IPS-18c (cell line): ENCODE results near the gene TCF4.
"Not testable (repeated sequence)": the region's sequence is repeated elsewhere in the genome, so short reads cannot be mapped to it uniquely, and the experiment has no call there.

Experiments used
- H3K4me3 ChIP-seq: 2 replicates; pipeline ENCODE4 v1.7.0; 2013; ENCODE audit warnings: low read depth, mild to moderate bottlenecking, low read length, moderate library complexity; ENCODE audit not compliant: insufficient read depth
- H3K9me3 ChIP-seq: one replicate; pipeline ENCODE4 v1.6.1; 2013; ENCODE audit warnings: mild to moderate bottlenecking, low read length, moderate library complexity; ENCODE audit not compliant: control insufficient read depth, insufficient read depth

Gene TCF4

DNA sequence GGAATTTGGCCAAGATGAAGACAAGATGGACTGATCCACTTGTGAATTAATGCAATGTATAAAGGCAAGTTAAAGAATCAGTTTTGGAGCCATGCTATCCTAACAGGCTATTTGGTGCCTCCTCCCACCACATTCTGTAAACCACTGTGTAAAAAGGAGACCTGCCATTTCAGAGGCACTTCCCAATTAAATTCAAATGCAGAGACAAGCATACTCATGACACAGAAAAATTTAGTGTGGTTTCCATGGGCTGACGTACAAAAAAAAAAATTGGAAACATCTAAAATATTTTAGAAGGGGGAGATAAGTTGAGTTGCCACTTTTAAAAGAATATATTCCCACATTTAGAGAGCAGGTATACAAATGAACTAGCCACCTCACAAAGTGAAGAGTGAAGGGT, 112.1 kb downstream of the TCF4 start:
- H3K9me3 ChIP-seq: no peaks in the 10 kb centered on the region

GRCh38 chr18:55475467-55475866, 112.5 kb downstream of the TCF4 start:
- Histone ChIP-seq H3K9me3 (no peaks in the 10 kb centered on the region), H3K4me3 (no peak overlapping the region)

More for the DNA sequence above, 112.1 kb downstream of the TCF4 start:
- no peak overlapping the region for H3K4me3 ChIP-seq

GRCh38 chr18:55473560-55473959, 114.4 kb downstream of the TCF4 start:
- no peaks in the 10 kb centered on the region for H3K9me3 ChIP-seq
- H3K4me3 ChIP-seq: no peak overlapping the region

DNA sequence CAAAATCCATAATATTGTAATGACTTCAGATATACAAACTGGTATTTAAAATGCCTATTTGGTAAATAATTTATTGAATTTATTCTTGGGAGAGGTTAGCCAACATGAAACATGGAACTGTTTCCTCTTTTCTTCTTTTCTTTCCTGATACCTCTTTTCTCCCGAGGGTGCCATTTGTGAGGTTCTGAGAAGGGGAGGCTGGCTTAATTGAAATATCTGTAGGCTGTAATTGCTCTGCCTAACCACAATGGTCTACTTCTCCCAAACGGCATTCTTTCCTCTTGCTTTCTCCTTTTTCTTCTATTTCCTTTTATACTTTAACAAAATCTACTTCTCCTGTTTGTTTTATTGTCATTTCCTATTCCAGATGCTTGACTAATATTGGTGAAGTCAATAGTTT, 114.9 kb downstream of the TCF4 start:
- H3K4me3 ChIP-seq: no peak overlapping the region

GRCh38 chr18:55470826-55471225, 117.2 kb downstream of the TCF4 start:
- H3K4me3 ChIP-seq: no peak overlapping the region
- H3K9me3 ChIP-seq: no peaks in the 10 kb centered on the region

More for the DNA sequence above, 114.9 kb downstream of the TCF4 start:
- H3K9me3 ChIP-seq: no peaks in the 10 kb centered on the region

DNA sequence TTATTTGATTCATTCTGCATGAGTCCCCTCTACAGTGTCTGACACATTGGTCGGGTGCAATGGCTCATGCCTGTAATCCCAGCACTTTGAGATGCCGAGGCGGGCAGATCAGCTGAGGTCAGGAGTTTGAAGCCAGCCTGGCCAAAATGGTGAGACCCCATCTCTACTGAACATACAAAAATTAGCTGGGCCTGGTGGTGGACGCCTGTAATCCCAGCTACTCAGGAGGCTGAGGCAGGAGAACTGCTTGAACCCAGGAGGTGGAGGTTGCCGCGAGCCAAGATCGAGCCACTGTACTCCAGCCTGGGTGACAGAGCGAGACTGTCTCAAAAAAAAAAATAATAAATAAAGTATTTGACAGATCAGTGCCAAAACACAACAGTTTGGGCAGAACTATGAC, 118.9 kb downstream of the TCF4 start:
- not testable (repeated sequence) for H3K4me3 ChIP-seq, H3K9me3 ChIP-seq

GRCh38 chr18:55466789-55467188, 121.2 kb downstream of the TCF4 start:
- H3K4me3 ChIP-seq: no peak overlapping the region
- no peaks in the 10 kb centered on the region for H3K9me3 ChIP-seq

GRCh38 chr18:55465313-55465712, 122.7 kb downstream of the TCF4 start:
- Histone ChIP-seq H3K9me3 (no peaks in the 10 kb centered on the region), H3K4me3 (no peak overlapping the region)

DNA sequence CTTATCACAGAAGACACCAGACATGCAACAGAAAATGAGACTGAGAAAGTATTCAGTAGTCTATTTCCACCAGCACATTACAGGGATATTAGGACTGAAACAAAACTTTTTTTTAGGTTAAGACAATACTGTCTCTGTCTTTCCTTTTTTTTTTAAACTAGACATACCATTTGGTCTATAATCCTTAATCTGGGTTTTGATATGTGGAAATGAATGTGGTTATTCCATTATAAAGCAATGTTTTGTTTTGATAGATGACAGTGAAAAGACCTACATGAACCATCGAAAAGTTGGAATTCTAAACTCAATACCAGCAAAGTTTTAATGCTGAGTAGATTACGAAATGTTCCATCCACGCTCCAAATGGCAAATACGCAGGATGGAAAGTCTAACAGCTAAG, 123.4 kb downstream of the TCF4 start:
- Histone ChIP-seq H3K4me3 (no peak overlapping the region), H3K9me3 (no peaks in the 10 kb centered on the region)

GRCh38 chr18:55462652-55463051, 125.3 kb downstream of the TCF4 start:
- no peaks in the 10 kb centered on the region for H3K9me3 ChIP-seq
- no peak overlapping the region for H3K4me3 ChIP-seq

- Histone ChIP-seq H3K4me3 (no peak overlapping the region), H3K9me3 (no peaks in the 10 kb centered on the region)
Measured at GRCh38 chr18:55461848-55462247, 126.1 kb downstream of the TCF4 start.

DNA sequence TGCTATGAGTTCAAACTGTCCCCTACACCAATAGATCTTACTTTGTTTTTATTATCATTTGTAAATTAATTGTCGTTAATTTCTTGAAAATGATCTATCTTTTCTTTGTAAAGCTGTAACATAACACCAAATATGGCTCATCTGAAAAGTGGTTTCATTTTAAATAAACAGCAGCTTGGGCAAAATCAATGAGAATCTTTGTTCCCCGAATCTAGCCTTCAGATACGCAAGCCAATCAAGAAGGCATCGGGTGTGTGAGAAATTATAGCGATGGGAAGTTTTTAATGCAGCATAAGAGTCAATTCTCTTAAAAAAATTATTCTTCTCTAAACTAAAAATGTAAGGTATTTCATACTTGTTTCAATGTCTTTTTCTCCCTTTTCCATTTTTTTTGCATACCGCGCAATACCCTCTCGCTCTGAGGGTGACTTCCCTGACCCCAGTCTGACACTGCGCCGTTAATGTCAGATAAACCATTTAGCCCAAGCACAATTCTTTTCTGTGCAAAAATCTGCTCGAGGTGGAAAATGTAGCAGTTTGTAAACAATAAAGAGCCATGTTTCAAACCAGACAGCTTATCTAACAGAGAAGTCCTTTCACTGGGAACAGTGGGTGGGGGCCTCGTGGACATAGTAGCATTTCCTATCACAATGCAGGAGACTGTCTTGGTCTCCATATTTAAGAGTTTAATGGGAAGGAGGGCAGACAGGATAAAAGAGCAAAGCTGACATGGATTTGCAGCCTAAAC, 129.4 kb downstream of the TCF4 start:
- no peak overlapping the region for H3K4me3 ChIP-seq

GRCh38 chr18:55457028-55457427, 131.0 kb downstream of the TCF4 start:
- no peak overlapping the region for H3K4me3 ChIP-seq
- H3K9me3 ChIP-seq: no peaks in the 10 kb centered on the region

More for the DNA sequence above, 129.4 kb downstream of the TCF4 start:
- no peaks in the 10 kb centered on the region for H3K9me3 ChIP-seq

GRCh38 chr18:55455938-55456337, 132.1 kb downstream of the TCF4 start:
- H3K9me3 ChIP-seq: no peaks in the 10 kb centered on the region
- H3K4me3 ChIP-seq: no peak overlapping the region

GRCh38 chr18:55453186-55453585, 134.8 kb downstream of the TCF4 start:
- Histone ChIP-seq H3K9me3 (no peaks in the 10 kb centered on the region), H3K4me3 (no peak overlapping the region)

- Histone ChIP-seq H3K4me3 (no peak overlapping the region), H3K9me3 (no peaks in the 10 kb centered on the region)
Measured at GRCh38 chr18:55452123-55452611, 135.8 kb downstream of the TCF4 start.

DNA sequence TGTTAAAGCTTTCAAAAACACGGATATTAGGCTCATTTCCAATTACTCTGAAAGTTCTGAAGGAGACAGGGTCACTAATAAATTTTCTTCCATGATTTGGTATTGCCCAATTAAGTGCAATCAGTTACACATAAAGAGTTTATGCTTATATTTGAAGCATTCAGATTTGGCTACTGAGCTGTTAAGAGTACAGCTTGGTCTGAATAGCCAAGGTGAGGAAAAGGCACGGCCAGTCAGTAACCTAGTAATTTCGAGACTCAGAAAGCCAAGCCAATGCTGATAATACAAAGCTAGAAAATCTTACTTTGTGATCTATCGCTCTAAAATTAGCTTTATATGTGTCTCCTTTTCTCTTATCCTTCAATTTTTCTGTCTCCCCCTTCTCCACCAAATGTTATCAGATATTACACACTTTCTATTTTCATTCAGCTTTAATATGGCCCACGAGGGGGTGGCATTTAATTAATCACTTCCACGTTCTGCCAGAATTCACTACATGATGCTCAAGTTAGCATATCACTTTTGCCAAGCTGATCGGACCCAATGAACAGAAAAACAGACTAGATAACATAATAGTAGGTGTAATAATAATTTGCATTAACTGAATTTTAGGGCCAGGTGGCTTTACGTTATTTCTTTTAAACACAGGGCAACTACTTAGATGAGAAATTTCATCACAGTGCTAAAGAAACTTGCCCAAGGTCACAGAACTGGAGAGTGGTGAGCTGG, 138.4 kb downstream of the TCF4 start:
- Histone ChIP-seq H3K4me3 (no peak overlapping the region), H3K9me3 (no peaks in the 10 kb centered on the region)

DNA sequence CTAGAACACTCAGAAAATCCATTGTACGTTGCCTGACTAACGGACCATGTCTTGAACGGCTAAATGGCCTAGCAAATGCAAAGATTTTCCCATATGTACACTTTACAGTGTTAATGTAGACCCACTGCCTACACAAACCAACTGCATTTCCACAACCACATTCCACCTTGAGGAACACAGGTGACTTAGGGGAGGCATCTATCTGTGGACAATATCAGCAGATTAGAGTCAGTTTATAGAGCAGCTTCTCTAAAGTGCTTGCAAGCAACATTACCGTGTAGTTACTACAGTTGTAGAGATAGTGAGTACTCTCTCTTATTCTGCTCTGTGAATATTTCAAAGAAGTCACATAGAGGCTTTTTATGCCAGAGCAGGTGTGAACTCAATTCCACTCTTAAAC, 139.6 kb downstream of the TCF4 start:
- Histone ChIP-seq H3K4me3 (no peak overlapping the region), H3K9me3 (no peaks in the 10 kb centered on the region)
